Colonic mucosa (tissue), 4 donors: ENCODE measurements around the gene ADCY2. TPM values are rescaled to one million over a fixed set of nuclear protein-coding genes. Genes with fewer than 3 reads are reported as not detected.

ENCODE experiments used
- DNase-seq: peaks from one replicate; pipeline ENCODE4 v3.0.0-alpha.2; 2020
- H3K27ac ChIP-seq: fragments of 200-600 bp; one replicate; pipeline ENCODE4 v1.8.0; 2021
- H3K27me3 ChIP-seq: fragments of 200-600 bp; one replicate; pipeline ENCODE4 v1.8.0; 2021
- H3K36me3 ChIP-seq: fragments of 200-600 bp; one replicate; pipeline ENCODE4 v1.8.0; 2021
- H3K4me1 ChIP-seq: fragments of 200-600 bp; one replicate; pipeline ENCODE4 v1.8.0; 2021; ENCODE audit warnings: mild to moderate bottlenecking
- H3K4me3 ChIP-seq: fragments of 200-600 bp; one replicate; pipeline ENCODE4 v1.8.0; 2021
- H3K9ac ChIP-seq, 2 donors: one replicate each; pipeline ENCODE4 v1.7.0; 2013; ENCODE audit warnings: control low read depth in 2 of 2, low read depth in 2 of 2, low read length in 2 of 2
- H3K9me3 ChIP-seq: fragments of 200-600 bp; one replicate; pipeline ENCODE4 v1.8.0; 2021
- intact Hi-C: fragments of 100-400 bp; cut with DNase I; formaldehyde crosslinking; loops from one replicate; pipeline ENCODE4 v1.14.1; 2022
- total RNA-seq, 2 donors: library from RNA; stranded (reverse); fragmentation: NEBNext Ultra II Directional in 1 of 2; extraction: Animal tissue kit (Norgen Biotek cat#: 25700) in 1 of 2; gene quantifications; one replicate each; pipeline ENCODE4 v1.2.1, GENCODE V29; 2021
- TF ChIP-seq, protein P1 (sequence below): fragments of 200-600 bp; IDR thresholded peaks from one replicate; pipeline ENCODE4 v1.8.0; 2022; ENCODE audit warnings: antibody characterized with exemption, mild to moderate bottlenecking
- donor health status: healthy.
- donor health status: DM: no; HTN: no; CAD: no.
- donor health status: DM: no; HTN: no; CAD: no.

ADCY2 gene
- total RNA-seq, 2 donors from 2014 or later, result 0.67 to 1.9 TPM

DNA sequence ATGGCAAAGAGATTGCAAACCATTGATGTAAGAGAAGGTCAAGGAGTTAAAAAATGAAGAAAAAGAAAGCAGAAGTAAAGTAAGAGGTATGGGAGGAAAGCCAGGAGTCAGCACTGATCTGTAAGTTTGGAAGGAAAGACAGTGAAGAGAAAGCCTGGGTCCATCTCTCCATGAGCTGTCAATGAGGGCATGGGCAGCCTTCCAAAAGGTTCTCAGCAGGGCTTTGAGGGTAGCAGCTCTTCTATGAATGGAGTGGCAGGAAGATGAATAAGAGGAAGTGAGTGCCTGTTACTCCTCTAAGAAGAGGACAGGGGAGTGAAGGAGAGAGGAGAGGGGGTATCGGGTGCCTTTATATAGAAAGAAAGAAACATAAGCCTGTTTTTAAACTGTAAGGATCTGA lies 97.1 kb downstream of the ADCY2 start:
- H3K9ac ChIP-seq, result no peak overlapping the region
- TF ChIP-seq, protein P1, sequence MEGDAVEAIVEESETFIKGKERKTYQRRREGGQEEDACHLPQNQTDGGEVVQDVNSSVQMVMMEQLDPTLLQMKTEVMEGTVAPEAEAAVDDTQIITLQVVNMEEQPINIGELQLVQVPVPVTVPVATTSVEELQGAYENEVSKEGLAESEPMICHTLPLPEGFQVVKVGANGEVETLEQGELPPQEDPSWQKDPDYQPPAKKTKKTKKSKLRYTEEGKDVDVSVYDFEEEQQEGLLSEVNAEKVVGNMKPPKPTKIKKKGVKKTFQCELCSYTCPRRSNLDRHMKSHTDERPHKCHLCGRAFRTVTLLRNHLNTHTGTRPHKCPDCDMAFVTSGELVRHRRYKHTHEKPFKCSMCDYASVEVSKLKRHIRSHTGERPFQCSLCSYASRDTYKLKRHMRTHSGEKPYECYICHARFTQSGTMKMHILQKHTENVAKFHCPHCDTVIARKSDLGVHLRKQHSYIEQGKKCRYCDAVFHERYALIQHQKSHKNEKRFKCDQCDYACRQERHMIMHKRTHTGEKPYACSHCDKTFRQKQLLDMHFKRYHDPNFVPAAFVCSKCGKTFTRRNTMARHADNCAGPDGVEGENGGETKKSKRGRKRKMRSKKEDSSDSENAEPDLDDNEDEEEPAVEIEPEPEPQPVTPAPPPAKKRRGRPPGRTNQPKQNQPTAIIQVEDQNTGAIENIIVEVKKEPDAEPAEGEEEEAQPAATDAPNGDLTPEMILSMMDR, result no peak
- no peaks in the 10 kb centered on the region for H3K9me3 ChIP-seq
- no peaks in the 10 kb centered on the region for H3K27me3 ChIP-seq
- no peak overlapping the region for H3K4me3 ChIP-seq
- H3K36me3 ChIP-seq, result no peaks in the 10 kb centered on the region
- H3K27ac ChIP-seq, result no peak overlapping the region
- intact Hi-C loops, result no loop called here
- DNase-seq, result no peak
- no peaks in the 10 kb centered on the region for H3K4me1 ChIP-seq

DNA sequence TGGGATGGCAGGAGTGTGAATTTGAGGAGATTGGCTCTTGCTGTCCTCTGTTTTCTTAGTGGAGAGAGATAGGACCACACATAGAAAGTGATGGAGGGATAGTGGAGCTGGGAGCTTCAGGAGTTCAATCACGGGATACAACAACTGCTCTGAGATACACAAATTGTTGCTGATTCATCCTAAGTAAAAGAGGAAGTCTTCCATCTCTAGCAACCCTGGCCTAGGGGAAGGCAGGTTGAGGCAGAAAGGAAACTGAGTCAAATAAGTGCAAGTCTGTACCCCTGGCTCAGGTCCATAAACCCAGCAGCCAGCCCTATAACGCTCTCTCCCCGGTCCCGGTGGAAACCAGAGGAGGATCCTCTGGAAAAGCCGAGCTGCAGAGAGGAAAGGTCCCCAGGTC lies 97.7 kb downstream of the ADCY2 start:
- H3K36me3 ChIP-seq, result no peaks in the 10 kb centered on the region
- intact Hi-C loops, result no loop called here
- H3K9me3 ChIP-seq, result no peaks in the 10 kb centered on the region
- no peaks in the 10 kb centered on the region for H3K4me1 ChIP-seq
- TF ChIP-seq, protein P1, result no peak
- no peak overlapping the region for H3K9ac ChIP-seq
- H3K4me3 ChIP-seq, result no peak overlapping the region
- DNase-seq, result no peak
- H3K27me3 ChIP-seq, result no peaks in the 10 kb centered on the region
- H3K27ac ChIP-seq, result no peak overlapping the region

DNA sequence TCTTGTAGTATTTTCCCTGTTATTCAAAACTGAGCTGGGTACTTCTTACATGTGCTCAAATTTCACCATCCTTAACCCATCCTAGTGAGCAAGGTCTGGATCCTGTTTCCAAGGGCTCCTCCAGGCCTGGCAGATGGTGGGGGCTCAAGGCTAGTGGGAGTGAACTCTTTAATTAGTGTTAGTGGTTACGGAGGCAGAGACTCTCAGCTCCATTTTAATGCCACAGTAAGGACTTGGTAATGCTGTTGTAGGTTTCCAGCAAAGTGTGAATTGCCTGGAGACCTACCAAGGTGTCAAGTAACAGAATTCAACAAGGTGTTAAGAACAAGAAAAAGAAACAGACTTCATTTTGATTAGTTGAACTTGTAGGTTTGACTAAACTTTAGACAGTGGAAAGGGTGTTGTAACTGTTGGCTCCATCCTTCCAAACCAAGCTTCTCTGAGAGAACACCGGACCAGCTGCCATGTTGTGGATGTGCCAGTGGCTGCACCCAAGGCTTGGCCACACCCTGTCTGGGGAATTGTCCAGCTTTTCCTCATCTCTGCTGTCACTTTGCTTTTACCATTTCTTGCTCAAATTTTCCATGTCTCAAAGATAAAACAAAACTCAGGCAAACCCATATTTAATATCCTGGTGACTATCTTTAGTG lies 98.7 kb downstream of the ADCY2 start:
- H3K4me3 ChIP-seq, result no peak overlapping the region
- DNase-seq, result no peak
- no peaks in the 10 kb centered on the region for H3K27me3 ChIP-seq
- no peaks in the 10 kb centered on the region for H3K4me1 ChIP-seq
- TF ChIP-seq, protein P1, result no peak
- no peak overlapping the region for H3K27ac ChIP-seq
- H3K9ac ChIP-seq, result no peak overlapping the region
- H3K9me3 ChIP-seq, result no peaks in the 10 kb centered on the region
- no peaks in the 10 kb centered on the region for H3K36me3 ChIP-seq
- intact Hi-C loops, result no loop called here

DNA sequence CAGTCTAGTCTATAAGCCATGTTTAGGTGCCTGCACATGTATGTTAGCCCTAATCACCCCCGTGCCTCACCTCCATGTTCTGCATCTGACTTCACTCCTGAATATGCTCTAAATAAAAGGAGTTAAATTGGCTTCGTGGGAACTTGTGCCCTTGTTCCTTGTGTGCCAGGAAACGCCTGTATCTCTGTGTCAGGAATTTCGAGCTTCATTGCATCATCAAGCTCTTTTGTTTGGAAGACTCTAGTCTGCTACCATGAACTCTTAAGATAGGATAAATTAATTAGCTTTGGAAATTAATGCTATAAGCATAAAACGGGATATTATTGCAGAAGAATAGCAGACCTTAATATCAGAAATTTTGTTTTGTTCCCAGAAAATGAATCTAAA lies 99.2 kb downstream of the ADCY2 start:
- Histone ChIP-seq H3K4me3 (no peak overlapping the region), H3K9me3 (no peaks in the 10 kb centered on the region), H3K27ac (no peak overlapping the region), H3K27me3 (no peaks in the 10 kb centered on the region), H3K4me1 (no peaks in the 10 kb centered on the region), H3K9ac (no peak overlapping the region), H3K36me3 (no peaks in the 10 kb centered on the region)
- TF ChIP-seq, protein P1, result no peak
- intact Hi-C loops, result no loop called here
- DNase-seq, result no peak

DNA sequence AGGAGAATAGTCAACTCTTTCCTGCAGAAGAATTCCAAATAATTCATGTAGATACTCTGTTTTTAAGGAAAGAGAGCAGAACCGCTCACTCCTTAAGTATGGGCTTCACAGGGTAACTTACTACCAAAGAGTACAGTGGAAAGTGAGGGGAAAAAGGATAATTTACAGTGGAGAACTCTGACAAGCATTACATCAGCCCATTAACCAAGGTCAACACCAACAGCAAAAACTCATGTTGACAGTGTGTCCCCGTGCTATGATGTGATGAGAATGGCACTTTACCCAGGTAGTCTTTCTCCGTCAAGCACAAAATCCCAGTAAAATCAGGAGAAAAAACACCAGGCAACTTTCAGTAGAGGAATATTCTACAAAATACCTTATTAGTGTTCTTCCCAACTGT lies 104.3 kb downstream of the ADCY2 start:
- intact Hi-C loops, result no loop called here
- H3K27ac ChIP-seq, result no peak overlapping the region
- no peak overlapping the region for H3K9ac ChIP-seq
- H3K36me3 ChIP-seq, result no peaks in the 10 kb centered on the region
- DNase-seq, result no peak
- H3K27me3 ChIP-seq, result no peaks in the 10 kb centered on the region
- no peaks in the 10 kb centered on the region for H3K4me1 ChIP-seq
- no peak overlapping the region for H3K4me3 ChIP-seq
- no peaks in the 10 kb centered on the region for H3K9me3 ChIP-seq
- TF ChIP-seq, protein P1, result no peak
